Measurements from ENCODE around the gene MRPS2. TPM values are rescaled to one million over a fixed set of nuclear protein-coding genes. Genes with fewer than 3 reads are reported as not detected.

MRPS2 gene
- total RNA-seq, 1 experiment from 2014 or later: 65.5 TPM

- POLR2A ChIA-PET: no interaction called here
Measured at GRCh38 chr9:135480940-135481310, 19.6 kb upstream of the MRPS2 start.

GRCh38 chr9:135482015-135482754 is 18.3 kb upstream of the MRPS2 start:
- no peak for TF ChIP-seq CTCF (IDR thresholded peaks at IDR 0.05; ENCODE audit: insufficient read depth in 1 of 2, low read depth in 1 of 2, low read length in 1 of 2, severe bottlenecking in 1 of 2, unreplicated experiment in 1 of 2)
- no peaks in the 10 kb centered on the region for H3K27me3 ChIP-seq (replicated peaks; ENCODE audit: control insufficient read depth, insufficient read depth, low read length)
- Mint-ChIP-seq H3K27me3 (ENCODE audit: insufficient read depth, unreplicated experiment) (no peaks in the 10 kb centered on the region), H3K36me3 (ENCODE audit: insufficient read depth, unreplicated experiment) (peaks cover 25% of the 10 kb centered on the region), H3K4me1 (ENCODE audit: low read depth, unreplicated experiment) (no peaks in the 10 kb centered on the region), H3K9me3 (ENCODE audit: unreplicated experiment) (no peaks in the 10 kb centered on the region), H3K27ac (ENCODE audit: unreplicated experiment) (no peak overlapping the region), H3K4me3 (ENCODE audit: unreplicated experiment) (no peak overlapping the region)
- no peaks in the 10 kb centered on the region for H3K9me3 ChIP-seq
- BruUV-seq (replicated peaks): no TSS peak
- no peak overlapping the region for H3K4me3 ChIP-seq (ENCODE audit: low read depth, low read length)
- H3K4me1 ChIP-seq: no peaks in the 10 kb centered on the region
- no peaks in the 10 kb centered on the region; the same call in 1 of the 2 replicates for H3K36me3 ChIP-seq (ENCODE audit: control insufficient read depth, insufficient read depth, low read length)
- no peak for DNase-seq
- intact Hi-C loops (cut with micrococcal nuclease; ENCODE audit: unreplicated experiment): no loop called here
- CTCF ChIA-PET: no interaction called here
- POLR2A ChIA-PET: no interaction called here

More at GRCh38 chr9:135480940-135481310, 19.6 kb upstream of the MRPS2 start:
- peak overlapping the region; percentile 93 for H3K4me3 ChIP-seq (ENCODE audit: low read depth, low read length)
- no peaks in the 10 kb centered on the region for H3K27me3 ChIP-seq (replicated peaks; ENCODE audit: control insufficient read depth, insufficient read depth, low read length)
- H3K36me3 Mint-ChIP-seq (ENCODE audit: insufficient read depth, unreplicated experiment): peaks cover 19% of the 10 kb centered on the region
- no peaks in the 10 kb centered on the region for H3K27me3 Mint-ChIP-seq (ENCODE audit: insufficient read depth, unreplicated experiment)
- H3K4me1 ChIP-seq: no peaks in the 10 kb centered on the region
- CTCF ChIA-PET: interaction anchor here (0.8 kb wide), 1 partner anchor 19 kb away, joined by 3 read pairs; no protein-coding TSS in a partner anchor
- H3K36me3 ChIP-seq (ENCODE audit: control insufficient read depth, insufficient read depth, low read length): no peaks in the 10 kb centered on the region; the same call in 1 of the 2 replicates
- DNase-seq: no peak
- intact Hi-C loops (cut with micrococcal nuclease; ENCODE audit: unreplicated experiment): loop anchor here (2.0 kb wide), 1 partner anchor 20 kb away; the partner anchor contains the start of gene MRPS2
- H3K4me1 Mint-ChIP-seq (ENCODE audit: low read depth, unreplicated experiment): no peaks in the 10 kb centered on the region
- no peak for TF ChIP-seq CTCF (IDR thresholded peaks at IDR 0.05; ENCODE audit: insufficient read depth in 1 of 2, low read depth in 1 of 2, low read length in 1 of 2, severe bottlenecking in 1 of 2, unreplicated experiment in 1 of 2)
- BruUV-seq (replicated peaks): no TSS peak
- H3K9me3 ChIP-seq: no peaks in the 10 kb centered on the region
- H3K9me3 Mint-ChIP-seq (ENCODE audit: unreplicated experiment): no peaks in the 10 kb centered on the region
- H3K4me3 Mint-ChIP-seq (ENCODE audit: unreplicated experiment): peak overlapping the region; percentile 65
- no peak overlapping the region for H3K27ac Mint-ChIP-seq (ENCODE audit: unreplicated experiment)

GRCh38 chr9:135484460-135485277 is 15.8 kb upstream of the MRPS2 start:
- Histone ChIP-seq H3K4me1 (no peaks in the 10 kb centered on the region), H3K4me3 (ENCODE audit: low read depth, low read length) (no peak overlapping the region), H3K9me3 (no peaks in the 10 kb centered on the region), H3K36me3 (ENCODE audit: control insufficient read depth, insufficient read depth, low read length) (no peaks in the 10 kb centered on the region; the same call in 1 of the 2 replicates), H3K27me3 (replicated peaks; ENCODE audit: control insufficient read depth, insufficient read depth, low read length) (no peaks in the 10 kb centered on the region)
- POLR2A ChIA-PET: no interaction called here
- Mint-ChIP-seq H3K27ac (ENCODE audit: unreplicated experiment) (no peak overlapping the region), H3K36me3 (ENCODE audit: insufficient read depth, unreplicated experiment) (peaks cover 25% of the 10 kb centered on the region), H3K27me3 (ENCODE audit: insufficient read depth, unreplicated experiment) (no peaks in the 10 kb centered on the region), H3K4me1 (ENCODE audit: low read depth, unreplicated experiment) (no peaks in the 10 kb centered on the region), H3K9me3 (ENCODE audit: unreplicated experiment) (no peaks in the 10 kb centered on the region), H3K4me3 (ENCODE audit: unreplicated experiment) (no peak overlapping the region)
- no peak for TF ChIP-seq CTCF (IDR thresholded peaks at IDR 0.05; ENCODE audit: insufficient read depth in 1 of 2, low read depth in 1 of 2, low read length in 1 of 2, severe bottlenecking in 1 of 2, unreplicated experiment in 1 of 2)
- no peak for DNase-seq
- intact Hi-C loops (cut with micrococcal nuclease; ENCODE audit: unreplicated experiment): no loop called here
- BruUV-seq (replicated peaks): no TSS peak
- CTCF ChIA-PET: no interaction called here

Measured in Caco-2 (cell line).